PC-9 (cell line): ENCODE data around the gene ADAMTS2. TPM values are rescaled to one million over a fixed set of nuclear protein-coding genes. Genes with fewer than 3 reads are reported as not detected.

Experiments
- BruUV-seq: library from RNA; stranded (reverse); fragments of 400-500 nt; replicated peaks from 2 replicates; lab custom pipeline; 2021; lab: Mats Ljungman, UMichigan
- CTCF ChIA-PET: fragments of 300-600 bp; sonication (Branson Sonifier 250); formaldehyde crosslinking; loops from one replicate; lab custom pipeline; 2022; ENCODE audit warnings: antibody characterized with exemption; lab: Charles Lee
- POLR2A ChIA-PET: fragments of 300-600 bp; sonication (Branson Sonifier 250); formaldehyde crosslinking; loops from one replicate; lab custom pipeline; 2022; ENCODE audit warnings: antibody characterized with exemption; ENCODE audit not compliant: unreplicated experiment; lab: Charles Lee
- DNase-seq, 2 experiments: peaks; one replicate each; pipeline versions ENCODE4 v3.0.0 to v3.0.0-alpha.2; 2015 to 2022; ENCODE audit warnings: mixed read lengths in 1 of 2
- H2AFZ ChIP-seq: fragments of 200-600 bp; sonication (generic); 2 replicates; pipeline ENCODE4 v1.8.1; 2017; ENCODE audit warnings: antibody characterized with exemption
- H3F3A ChIP-seq: fragments of 200-600 bp; sonication (generic); 2 replicates; pipeline ENCODE4 v1.8.1; 2017; ENCODE audit warnings: antibody characterized with exemption, mild to moderate bottlenecking, low read depth; ENCODE audit not compliant: insufficient read depth
- H3K27ac ChIP-seq: fragments of 200-600 bp; sonication (generic); 2 replicates; pipeline ENCODE4 v1.6.1; 2016; ENCODE audit warnings: mixed run types
- H3K27me3 ChIP-seq: fragments of 200-600 bp; sonication (generic); 2 replicates; pipeline ENCODE4 v1.6.1; 2016; ENCODE audit warnings: low read depth, mixed run types; ENCODE audit not compliant: insufficient read depth
- H3K36me3 ChIP-seq: fragments of 200-600 bp; sonication (generic); 2 replicates; pipeline ENCODE4 v1.6.1; 2016; ENCODE audit warnings: low read depth, mixed run types
- H3K4me1 ChIP-seq: fragments of 200-600 bp; sonication (generic); replicated peaks from 2 replicates; pipeline ENCODE4 v1.6.1; 2016; ENCODE audit warnings: mixed run types; ENCODE audit not compliant: insufficient read depth
- H3K4me2 ChIP-seq: fragments of 200-600 bp; sonication (generic); 2 replicates; pipeline ENCODE4 v1.6.1; 2017; ENCODE audit warnings: mixed run types
- H3K4me3 ChIP-seq: fragments of 200-600 bp; sonication (generic); 2 replicates; pipeline ENCODE4 v1.6.1; 2016; ENCODE audit warnings: mixed run types
- H3K79me2 ChIP-seq: fragments of 200-600 bp; sonication (generic); 2 replicates; pipeline ENCODE4 v1.6.1; 2017; ENCODE audit warnings: low read depth, mixed run types
- H3K9me2 ChIP-seq: fragments of 200-600 bp; sonication (generic); 2 replicates; pipeline ENCODE4 v1.8.1; 2017; ENCODE audit warnings: mild to moderate bottlenecking; ENCODE audit not compliant: insufficient read depth
- H3K9me3 ChIP-seq: fragments of 200-600 bp; sonication (generic); 2 replicates; pipeline ENCODE4 v1.8.1; 2016; ENCODE audit warnings: low read depth; ENCODE audit not compliant: insufficient read depth
- H4K20me1 ChIP-seq: fragments of 200-600 bp; sonication (generic); 2 replicates; pipeline ENCODE4 v1.8.1; 2017; ENCODE audit not compliant: insufficient read depth
- CTCF ChIP-seq: fragments of 200-600 bp; sonication (generic); conservative IDR thresholded peaks from 2 replicates; pipeline ENCODE4 v1.6.1; 2017; ENCODE audit warnings: mixed run types, antibody characterized with exemption, mild to moderate bottlenecking, moderate library complexity
- EZH2 ChIP-seq: fragments of 200-600 bp; sonication (generic); IDR thresholded peaks from 2 replicates; pipeline ENCODE4 v1.8.0; 2017; ENCODE audit warnings: antibody characterized with exemption, low read depth
- intact Hi-C: fragments of 100-400 bp; cut with micrococcal nuclease; formaldehyde crosslinking; loops from one replicate; pipeline ENCODE4 v1.10.0; 2022; ENCODE audit not compliant: unreplicated experiment
- total RNA-seq: library from RNA; stranded (reverse); gene quantifications from 2 replicates; pipeline ENCODE4 v1.2.3, GENCODE V29; 2021

ADAMTS2 gene
- total RNA-seq, 1 experiment from 2014 or later, result not detected

- no TSS peak for BruUV-seq
- TF ChIP-seq EZH2, result no peak
- TF ChIP-seq CTCF, result no peak
- no peak overlapping the region for H2AFZ ChIP-seq
- H4K20me1 ChIP-seq, result no peaks in the 10 kb centered on the region
- no peak for DNase-seq
- no peak overlapping the region for H3K4me2 ChIP-seq
- H3K9me3 ChIP-seq, result no peaks in the 10 kb centered on the region
- no peaks in the 10 kb centered on the region for H3K9me2 ChIP-seq
- intact Hi-C loops, result no loop called here
- H3K4me1 ChIP-seq, result no peaks in the 10 kb centered on the region
- H3K79me2 ChIP-seq, result no peaks in the 10 kb centered on the region
- H3K27me3 ChIP-seq, result peaks cover 83% of the 10 kb centered on the region
- ChIA-PET CTCF (no interaction called here), POLR2A (no interaction called here)
- H3K27ac ChIP-seq, result no peak overlapping the region
- no peak overlapping the region for H3K4me3 ChIP-seq
- H3K36me3 ChIP-seq, result no peaks in the 10 kb centered on the region
- no peaks in the 10 kb centered on the region for H3F3A ChIP-seq
Measured at GRCh38 chr5:179339996-179340395, 5.3 kb downstream of the ADAMTS2 start.

- no peak overlapping the region for H2AFZ ChIP-seq
- no peak overlapping the region for H3K4me2 ChIP-seq
- no peaks in the 10 kb centered on the region for H3K36me3 ChIP-seq
- TF ChIP-seq EZH2, result no peak
- TF ChIP-seq CTCF, result no peak
- BruUV-seq, result no TSS peak
- POLR2A ChIA-PET, result no interaction called here
- DNase-seq, result no peak
- CTCF ChIA-PET, result no interaction called here
- no peak overlapping the region for H3K4me3 ChIP-seq
- H3K4me1 ChIP-seq, result no peaks in the 10 kb centered on the region
- no peaks in the 10 kb centered on the region for H3F3A ChIP-seq
- no peaks in the 10 kb centered on the region for H3K9me3 ChIP-seq
- H4K20me1 ChIP-seq, result no peaks in the 10 kb centered on the region
- intact Hi-C loops, result no loop called here
- no peaks in the 10 kb centered on the region for H3K9me2 ChIP-seq
- H3K27ac ChIP-seq, result no peak overlapping the region
- peaks cover 92% of the 10 kb centered on the region for H3K27me3 ChIP-seq
- H3K79me2 ChIP-seq, result no peaks in the 10 kb centered on the region
Measured at GRCh38 chr5:179339081-179339480, 6.2 kb downstream of the ADAMTS2 start.

GRCh38 chr5:179337796-179338676 is 7.2 kb downstream of the ADAMTS2 start:
- Histone ChIP-seq H3K27ac (no peak overlapping the region), H3K4me2 (no peak overlapping the region), H3K9me3 (no peaks in the 10 kb centered on the region), H3K4me1 (no peaks in the 10 kb centered on the region), H3K27me3 (peaks cover 98% of the 10 kb centered on the region), H3K9me2 (no peaks in the 10 kb centered on the region), H4K20me1 (no peaks in the 10 kb centered on the region), H3K36me3 (no peaks in the 10 kb centered on the region), H2AFZ (no peak overlapping the region), H3K4me3 (no peak overlapping the region), H3F3A (no peaks in the 10 kb centered on the region), H3K79me2 (no peaks in the 10 kb centered on the region)
- ChIA-PET CTCF (no interaction called here), POLR2A (no interaction called here)
- no peak for DNase-seq
- intact Hi-C loops, result no loop called here
- no peak for TF ChIP-seq EZH2
- no peak for TF ChIP-seq CTCF
- BruUV-seq, result no TSS peak
